OCI-LY7 (cell line): ENCODE measurements around the gene ALG8.

Experiments
- EZH2phosphoT487 ChIP-seq: fragments of 200-600 bp; sonication (generic); IDR thresholded peaks from 2 replicates; pipeline ENCODE4 v1.6.1; 2018; ENCODE audit warnings: low read depth, borderline replicate concordance, mild to moderate bottlenecking, mixed run types, antibody characterized with exemption, low read length, moderate library complexity, mixed read lengths
- TF ChIP-seq, protein P1 (sequence below): fragments of 200-600 bp; sonication (generic); conservative IDR thresholded peaks from 2 replicates; pipeline ENCODE4 v1.5.1; 2014; ENCODE audit warnings: mild to moderate bottlenecking, antibody characterized with exemption, low read length, moderate library complexity, mixed read lengths

DNA sequence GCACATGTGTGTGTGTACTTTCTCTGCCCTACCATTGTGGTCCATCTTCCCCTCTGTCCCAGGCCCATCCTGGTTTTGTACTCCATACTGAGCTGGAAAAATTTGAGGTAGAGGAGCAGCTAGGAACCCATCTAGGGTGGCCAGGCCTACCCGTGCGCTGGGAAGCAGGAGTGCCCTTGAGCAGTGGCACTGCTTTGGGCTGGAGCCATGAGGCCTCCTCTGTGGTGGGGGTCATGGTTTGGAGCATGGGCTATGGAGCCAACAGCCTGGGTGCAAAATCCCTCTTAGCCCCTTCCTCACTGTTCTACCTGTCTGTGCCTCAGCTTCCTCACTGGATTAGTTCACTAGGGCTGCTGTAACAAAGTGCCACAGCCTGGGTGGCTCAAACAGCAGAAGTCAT is 21.9 kb upstream of the ALG8 start:
- TF ChIP-seq, protein P1, sequence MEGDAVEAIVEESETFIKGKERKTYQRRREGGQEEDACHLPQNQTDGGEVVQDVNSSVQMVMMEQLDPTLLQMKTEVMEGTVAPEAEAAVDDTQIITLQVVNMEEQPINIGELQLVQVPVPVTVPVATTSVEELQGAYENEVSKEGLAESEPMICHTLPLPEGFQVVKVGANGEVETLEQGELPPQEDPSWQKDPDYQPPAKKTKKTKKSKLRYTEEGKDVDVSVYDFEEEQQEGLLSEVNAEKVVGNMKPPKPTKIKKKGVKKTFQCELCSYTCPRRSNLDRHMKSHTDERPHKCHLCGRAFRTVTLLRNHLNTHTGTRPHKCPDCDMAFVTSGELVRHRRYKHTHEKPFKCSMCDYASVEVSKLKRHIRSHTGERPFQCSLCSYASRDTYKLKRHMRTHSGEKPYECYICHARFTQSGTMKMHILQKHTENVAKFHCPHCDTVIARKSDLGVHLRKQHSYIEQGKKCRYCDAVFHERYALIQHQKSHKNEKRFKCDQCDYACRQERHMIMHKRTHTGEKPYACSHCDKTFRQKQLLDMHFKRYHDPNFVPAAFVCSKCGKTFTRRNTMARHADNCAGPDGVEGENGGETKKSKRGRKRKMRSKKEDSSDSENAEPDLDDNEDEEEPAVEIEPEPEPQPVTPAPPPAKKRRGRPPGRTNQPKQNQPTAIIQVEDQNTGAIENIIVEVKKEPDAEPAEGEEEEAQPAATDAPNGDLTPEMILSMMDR, result no peak
- TF ChIP-seq EZH2phosphoT487, result no peak
